H1 (cell line): ENCODE data around the gene P2RY1. TPM values are rescaled to one million over a fixed set of nuclear protein-coding genes. Genes with fewer than 3 reads are reported as not detected.

Experiments
- CHD2 ChIP-seq: IDR thresholded peaks from 2 replicates; pipeline ENCODE4 v1.6.1; 2012; ENCODE audit warnings: low read length, improper control_type of control experiment
- SIN3A ChIP-seq, 2 experiments: IDR thresholded peaks in 1 of 2; conservative IDR thresholded peaks in 1 of 2; 2 replicates each; pipeline ENCODE4 v1.6.1; 2011 to 2012; ENCODE audit warnings: low read length in 2 of 2, improper control_type of control experiment in 1 of 2, low read depth in 1 of 2, mild to moderate bottlenecking in 1 of 2
- SIRT6 ChIP-seq: IDR thresholded peaks from one replicate; pipeline ENCODE4 v1.7.1; 2012; ENCODE audit warnings: low read length, inconsistent platforms
- TBP ChIP-seq: IDR thresholded peaks from 2 replicates; pipeline ENCODE4 v1.6.1; 2011; ENCODE audit warnings: low read depth, low read length, improper control_type of control experiment
- polyA plus RNA-seq, 7 experiments: library from polyadenylated mRNA; depleted of rRNA in 3 of 7; stranded (reverse) in 5 of 7; unstranded in 2 of 7; fragments of >200 nt in 5 of 7; fragments of 200-250 nt in 2 of 7; gene quantifications; 1 replicate in 5 of 7; 2 replicates in 1 of 7; 4 replicates in 1 of 7; pipeline versions ENCODE4 v1.2.1 to v1.2.3, GENCODE V29; 2011 to 2013; ENCODE audit warnings: missing spikeins in 2 of 7, mixed read lengths in 2 of 7
- total RNA-seq: library from RNA; stranded (reverse); fragmentation: NEBNext Ultra II Directional; extraction: Animal tissue kit (Norgen Biotek cat#: 25700); gene quantifications from 2 replicates; pipeline ENCODE4 v1.2.1, GENCODE V29; 2021

The P2RY1 gene
- total and polyA plus RNA-seq, 2 of the 8 experiments (the other 6 are each of a cell fraction or from before 2014, with no cell fraction given) = 6.5 to 28.3 TPM

DNA sequence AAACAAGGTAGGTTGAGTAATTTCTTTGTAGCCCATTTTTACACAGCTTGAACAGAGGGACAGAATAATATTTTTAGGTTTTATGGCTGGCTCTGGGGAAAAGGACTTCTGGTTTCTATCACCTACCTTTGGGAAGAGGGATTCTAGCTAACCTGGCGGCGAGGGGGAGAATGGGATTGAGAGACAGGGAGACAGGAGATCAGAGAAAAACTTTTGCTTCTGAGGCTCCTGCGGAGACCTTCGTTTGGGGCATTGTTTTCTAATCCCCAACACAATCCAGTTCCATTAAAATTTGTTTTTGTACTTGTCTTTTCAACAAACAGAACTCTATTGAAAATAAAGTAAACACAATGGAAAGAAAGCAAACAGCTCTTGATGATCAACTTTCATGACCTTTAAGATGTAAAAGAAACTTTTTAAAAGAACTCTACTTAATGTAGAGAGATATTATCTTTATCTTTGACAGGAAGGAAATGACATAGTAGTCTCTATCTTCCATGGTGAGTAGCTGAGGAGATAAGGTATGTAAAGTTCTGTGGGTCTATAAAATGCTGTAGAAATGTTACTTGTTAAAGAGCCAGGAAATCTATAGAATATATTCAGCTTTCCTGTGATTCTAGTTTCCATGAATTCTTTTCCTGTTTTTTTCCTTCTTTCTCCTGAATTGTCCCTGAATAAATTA lies 37.0 kb upstream of the P2RY1 start (continued):
- no peak for TF ChIP-seq SIRT6
- no peak for TF ChIP-seq TBP
- TF ChIP-seq CHD2 = no peak
- TF ChIP-seq SIN3A (conservative IDR thresholded peaks at IDR 0.05 in 1 of 2, IDR thresholded peaks at IDR 0.05 in 1 of 2; ENCODE audit: low read depth in 1 of 2, low read length in 2 of 2) = no peak
- TF ChIP-seq, all 59 proteins: peak for 0
